Sigmoid colon (tissue), 7 donors: ENCODE results near the gene RGSL1. TPM values are rescaled to one million over a fixed set of nuclear protein-coding genes. Genes with fewer than 3 reads are reported as not detected.
A peak's percentile ranks its signal among the peaks of the same experiment; 100 is the strongest.

Experiments
- DNase-seq: peaks from one replicate; pipeline ENCODE4 v3.0.0-alpha.2; 2019
- H3K27ac ChIP-seq, 4 donors: fragments of 200-600 bp; sonication (generic); one replicate each; pipeline ENCODE4 v1.5.1; 2016 to 2019; ENCODE audit warnings: mild to moderate bottlenecking in 1 of 4
- H3K27me3 ChIP-seq, 3 donors: fragments of 200-600 bp; sonication (generic); one replicate each; pipeline ENCODE4 v1.5.1; 2019; ENCODE audit warnings: mild to moderate bottlenecking in 1 of 3
- H3K36me3 ChIP-seq, 4 donors: fragments of 200-600 bp; sonication (generic); one replicate each; pipeline ENCODE4 v1.5.1; 2016 to 2019
- H3K4me1 ChIP-seq, 4 donors: fragments of 200-600 bp; sonication (generic); one replicate each; pipeline ENCODE4 v1.5.1; 2017 to 2019
- H3K4me3 ChIP-seq, 4 donors: fragments of 200-600 bp; sonication (generic); one replicate each; pipeline ENCODE4 v1.5.1; 2017 to 2019; ENCODE audit warnings: mild to moderate bottlenecking in 2 of 4, moderate library complexity in 1 of 4
- H3K9me3 ChIP-seq, 4 donors: fragments of 200-600 bp in 3 of 4; sonication (generic) in 3 of 4; one replicate each; pipeline versions ENCODE4 v1.5.1 to v1.6.1; 2013 to 2019
- CTCF ChIP-seq, 4 experiments: fragments of 450-650 bp in 3 of 4; fragments of 200-600 bp in 1 of 4; IDR thresholded peaks; one replicate each; pipeline ENCODE4 v1.5.1; 2016 to 2019; ENCODE audit warnings: antibody characterized with exemption in 4 of 4, mild to moderate bottlenecking in 3 of 4, moderate library complexity in 2 of 4
- EP300 ChIP-seq, 4 donors: sonication (generic); formaldehyde crosslinking; IDR thresholded peaks; one replicate each; pipeline ENCODE4 v1.6.1; 2017; ENCODE audit warnings: antibody characterized with exemption in 4 of 4
- POLR2A ChIP-seq, 2 donors: fragments of 450-650 bp; IDR thresholded peaks; one replicate each; pipeline ENCODE4 v1.6.1; 2016; ENCODE audit warnings: antibody characterized with exemption in 2 of 2, mild to moderate bottlenecking in 2 of 2, moderate library complexity in 2 of 2
- POLR2AphosphoS5 ChIP-seq, 4 donors: sonication (generic); formaldehyde crosslinking; IDR thresholded peaks; one replicate each; pipeline ENCODE4 v1.6.1; 2017; ENCODE audit warnings: antibody characterized with exemption in 4 of 4
- WGBS, 2 donors: extraction: QIAGEN DNeasy Blood & Tissue Kit; methylation state at CpG; one replicate each; pipeline ENCODE4 v1.1.7; 2013; 5-methylcytosine and 5-hydroxymethylcytosine counted together
- intact Hi-C: fragments of 100-400 bp; cut with DNase I; formaldehyde crosslinking; loops from one replicate; pipeline ENCODE4 v1.15.1; 2023
- polyA plus RNA-seq, 3 donors: library from polyadenylated mRNA; stranded (reverse); fragments of 200-250 nt; gene quantifications; one replicate each; pipeline ENCODE4 v1.2.3, GENCODE V29; 2013
- total RNA-seq, 4 donors: library from RNA; depleted of rRNA; stranded (reverse); fragments of >200 nt; gene quantifications; one replicate each; pipeline ENCODE4 v1.1.0, GENCODE V29; 2016
- donor health status: healthy with polysubstance abuse.
- donor health status: Bipolar disorder and iron deficiency.
- donor health status: healthy.

Gene RGSL1
- total and polyA plus RNA-seq, 7 donors: not detected

GRCh38 chr1:182484531-182485257 lies 34.7 kb downstream of the RGSL1 start:
- no peak for TF ChIP-seq POLR2AphosphoS5 (IDR thresholded peaks at IDR 0.05)
- TF ChIP-seq EP300 (IDR thresholded peaks at IDR 0.05): no peak
- TF ChIP-seq CTCF (IDR thresholded peaks at IDR 0.05): no peak
- no peak for TF ChIP-seq POLR2A (IDR thresholded peaks at IDR 0.05)
- Histone ChIP-seq H3K27ac (no peak overlapping the region), H3K9me3 (no peaks in the 10 kb centered on the region), H3K36me3 (no peaks in the 10 kb centered on the region), H3K4me3 (no peak overlapping the region), H3K4me1 (peaks cover 0 to 3% (median 0%) of the 10 kb centered on the region in 4 donors), H3K27me3 (no peaks in the 10 kb centered on the region)
- 55 to 78% methylated on average over 5 of the region's 5 CpGs for WGBS, 2 donors
- DNase-seq: no peak
- intact Hi-C loops: no loop called here

- no peak for TF ChIP-seq POLR2AphosphoS5 (IDR thresholded peaks at IDR 0.05)
- TF ChIP-seq EP300 (IDR thresholded peaks at IDR 0.05): no peak
- TF ChIP-seq CTCF (IDR thresholded peaks at IDR 0.05): no peak
- TF ChIP-seq POLR2A (IDR thresholded peaks at IDR 0.05): no peak
- Histone ChIP-seq H3K4me3 (no peak overlapping the region), H3K36me3 (no peaks in the 10 kb centered on the region), H3K4me1 (peaks cover 0 to 10% (median 0%) of the 10 kb centered on the region in 4 donors), H3K27ac (no peak overlapping the region), H3K9me3 (no peaks in the 10 kb centered on the region), H3K27me3 (no peaks in the 10 kb centered on the region)
- 45 to 71% methylated on average over 3 of the region's 3 CpGs for WGBS, 2 donors
- DNase-seq: no peak
- intact Hi-C loops: no loop called here
Measured at GRCh38 chr1:182485861-182486260, 35.9 kb downstream of the RGSL1 start.

GRCh38 chr1:182488803-182489202 lies 38.9 kb downstream of the RGSL1 start:
- TF ChIP-seq EP300 (IDR thresholded peaks at IDR 0.05) (peak in 3 of 4 donors; percentile 64 to 73 (median 71)), POLR2AphosphoS5 (IDR thresholded peaks at IDR 0.05) (peak; percentile 71 to 93 (median 90)), POLR2A (IDR thresholded peaks at IDR 0.05) (no peak), CTCF (IDR thresholded peaks at IDR 0.05) (no peak)
- no peak for DNase-seq
- Histone ChIP-seq H3K27me3 (no peaks in the 10 kb centered on the region), H3K9me3 (no peaks in the 10 kb centered on the region), H3K36me3 (no peaks in the 10 kb centered on the region), H3K27ac (peak overlapping the region in 2 of 4 donors; percentile 25 to 37), H3K4me1 (peaks cover 0 to 10% (median 0%) of the 10 kb centered on the region in 4 donors), H3K4me3 (no peak overlapping the region)
- intact Hi-C loops: no loop called here
- WGBS, 2 donors: 86 to 96% methylated on average over 1 of the region's 1 CpG

GRCh38 chr1:182493063-182493462 lies 43.1 kb downstream of the RGSL1 start:
- TF ChIP-seq CTCF (IDR thresholded peaks at IDR 0.05) (no peak), EP300 (IDR thresholded peaks at IDR 0.05) (no peak), POLR2A (IDR thresholded peaks at IDR 0.05) (no peak), POLR2AphosphoS5 (IDR thresholded peaks at IDR 0.05) (no peak)
- WGBS, 2 donors: 50 to 85% methylated on average over 2 of the region's 2 CpGs
- H3K27me3 ChIP-seq: no peaks in the 10 kb centered on the region
- peaks cover 0 to 10% (median 0%) of the 10 kb centered on the region in 4 donors for H3K4me1 ChIP-seq
- DNase-seq: no peak
- H3K36me3 ChIP-seq: no peaks in the 10 kb centered on the region
- no peak overlapping the region for H3K27ac ChIP-seq
- intact Hi-C loops: no loop called here
- H3K4me3 ChIP-seq: no peak overlapping the region
- no peaks in the 10 kb centered on the region for H3K9me3 ChIP-seq
